Cardiac muscle cell (in vitro differentiated cells and primary cell): ENCODE results near the gene CAMKK1. TPM values are rescaled to one million over a fixed set of nuclear protein-coding genes. Genes with fewer than 3 reads are reported as not detected.

Experiments used
- DNase-seq, 2 donors: peaks; one replicate each; pipeline versions ENCODE4 v3.0.0 to v3.0.0-alpha.2; 2010 to 2017; ENCODE audit warnings: low read depth in 1 of 2, low spot score in 1 of 2
- H3K27ac ChIP-seq: fragments of 200-600 bp; sonication (generic); 2 replicates; pipeline ENCODE4 v1.5.1; 2016
- H3K27me3 ChIP-seq: fragments of 200-600 bp; sonication (generic); 2 replicates; pipeline ENCODE4 v1.6.0; 2016; ENCODE audit warnings: control low read depth
- H3K36me3 ChIP-seq: fragments of 200-600 bp; sonication (generic); 2 replicates; pipeline ENCODE4 v1.5.1; 2016; ENCODE audit warnings: control low read depth
- H3K4me1 ChIP-seq: fragments of 200-600 bp; sonication (generic); 2 replicates; pipeline ENCODE4 v1.8.1; 2017; ENCODE audit warnings: low read depth, mild to moderate bottlenecking, mixed run types
- H3K4me3 ChIP-seq: fragments of 200-600 bp; sonication (generic); 2 replicates; pipeline ENCODE4 v1.5.1; 2016; ENCODE audit warnings: mild to moderate bottlenecking
- H3K9me3 ChIP-seq: fragments of 200-600 bp; sonication (generic); 2 replicates; pipeline ENCODE4 v1.5.1; 2017; ENCODE audit warnings: low read depth, mild to moderate bottlenecking, control low read depth
- polyA plus RNA-seq: library from polyadenylated mRNA; unstranded; fragments of >200 nt; fragmentation: Nextera tagmentation; extraction: Ambion mirVana; gene quantifications from 2 replicates; pipeline ENCODE4 v1.2.1, GENCODE V29; 2016
- total RNA-seq: library from RNA; depleted of rRNA; stranded (reverse); fragments of >200 nt; gene quantifications from 2 replicates; pipeline ENCODE4 v1.2.3, GENCODE V29; 2016
- TF ChIP-seq, protein P1 (sequence below): IDR thresholded peaks from 2 replicates; pipeline ENCODE4 v1.5.1; 2012; ENCODE audit warnings: low read depth, mild to moderate bottlenecking, low read length

Gene CAMKK1
- total and polyA plus RNA-seq, 2 experiments from 2014 or later: 7.7 to 12.4 TPM

DNA sequence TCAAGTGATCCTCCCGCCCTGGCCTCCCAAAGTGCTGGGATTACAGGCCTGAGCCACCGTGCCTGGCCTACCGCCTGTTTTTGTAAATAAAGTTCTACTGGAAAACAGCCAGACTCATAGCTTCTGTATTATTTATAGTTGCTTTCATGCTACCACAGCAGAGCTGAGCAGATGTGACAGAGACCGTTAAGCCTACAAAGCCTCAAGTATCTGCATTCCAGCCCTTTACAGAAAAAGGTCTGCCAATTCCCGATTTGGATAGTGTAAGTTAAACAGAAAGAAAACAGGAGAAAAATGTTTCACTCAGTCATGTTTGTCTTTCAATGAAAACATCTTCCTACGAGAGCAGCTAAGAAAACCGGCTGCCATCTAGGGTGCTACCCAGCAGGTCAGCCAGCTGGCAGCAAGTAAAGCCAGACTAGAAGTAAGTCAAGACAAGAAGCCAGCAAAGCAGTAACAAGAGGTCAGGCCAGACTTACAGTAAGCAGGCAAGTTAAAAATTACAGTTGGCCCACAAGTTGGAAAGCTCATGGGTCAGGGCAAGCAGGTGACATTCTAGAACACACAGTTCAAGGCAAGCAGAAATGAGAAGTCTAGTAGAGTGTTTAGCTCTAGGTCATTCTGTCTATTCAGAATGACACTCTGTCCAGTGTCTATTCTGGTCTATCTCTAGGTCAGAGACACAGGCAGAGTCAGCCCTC, 64.6 kb downstream of the CAMKK1 start:
- H3K27me3 ChIP-seq: no peaks in the 10 kb centered on the region
- DNase-seq: no peak
- TF ChIP-seq, protein P1, sequence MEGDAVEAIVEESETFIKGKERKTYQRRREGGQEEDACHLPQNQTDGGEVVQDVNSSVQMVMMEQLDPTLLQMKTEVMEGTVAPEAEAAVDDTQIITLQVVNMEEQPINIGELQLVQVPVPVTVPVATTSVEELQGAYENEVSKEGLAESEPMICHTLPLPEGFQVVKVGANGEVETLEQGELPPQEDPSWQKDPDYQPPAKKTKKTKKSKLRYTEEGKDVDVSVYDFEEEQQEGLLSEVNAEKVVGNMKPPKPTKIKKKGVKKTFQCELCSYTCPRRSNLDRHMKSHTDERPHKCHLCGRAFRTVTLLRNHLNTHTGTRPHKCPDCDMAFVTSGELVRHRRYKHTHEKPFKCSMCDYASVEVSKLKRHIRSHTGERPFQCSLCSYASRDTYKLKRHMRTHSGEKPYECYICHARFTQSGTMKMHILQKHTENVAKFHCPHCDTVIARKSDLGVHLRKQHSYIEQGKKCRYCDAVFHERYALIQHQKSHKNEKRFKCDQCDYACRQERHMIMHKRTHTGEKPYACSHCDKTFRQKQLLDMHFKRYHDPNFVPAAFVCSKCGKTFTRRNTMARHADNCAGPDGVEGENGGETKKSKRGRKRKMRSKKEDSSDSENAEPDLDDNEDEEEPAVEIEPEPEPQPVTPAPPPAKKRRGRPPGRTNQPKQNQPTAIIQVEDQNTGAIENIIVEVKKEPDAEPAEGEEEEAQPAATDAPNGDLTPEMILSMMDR: no peak
- no peaks in the 10 kb centered on the region for H3K9me3 ChIP-seq
- no peak overlapping the region for H3K4me3 ChIP-seq
- H3K27ac ChIP-seq: peak overlapping the region; percentile 78
- peaks cover 41% of the 10 kb centered on the region for H3K36me3 ChIP-seq
- H3K4me1 ChIP-seq: no peaks in the 10 kb centered on the region

DNA sequence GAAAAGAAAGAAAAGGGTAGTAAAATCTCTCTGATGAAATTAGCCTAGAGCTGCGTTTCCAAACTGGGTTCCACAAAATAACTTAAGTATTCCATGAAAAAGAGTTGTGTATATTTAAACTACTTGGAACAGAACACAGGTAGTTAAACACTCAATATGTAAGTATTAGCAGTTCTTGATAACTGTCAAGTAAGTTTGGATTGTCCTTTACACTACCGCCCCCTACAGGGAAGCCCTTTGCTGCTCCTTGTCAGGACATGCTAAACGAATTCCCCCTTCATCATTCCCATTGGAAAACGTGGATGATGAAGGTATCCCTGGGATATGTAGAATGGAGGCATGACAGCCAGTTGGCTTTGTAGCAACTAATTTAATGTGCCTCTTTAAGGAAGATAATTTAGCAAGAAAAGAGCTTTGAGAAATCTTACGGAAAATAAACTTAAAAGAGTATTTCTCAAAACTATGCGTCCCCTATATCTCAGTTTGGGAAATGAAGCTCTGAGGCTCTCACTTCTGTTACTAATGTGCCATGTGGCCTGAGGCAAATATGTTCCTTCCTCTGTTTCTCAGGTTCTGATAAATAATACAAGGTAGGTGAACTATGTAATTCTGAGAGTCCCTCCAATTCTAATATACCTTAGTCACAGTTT, 65.6 kb downstream of the CAMKK1 start:
- Histone ChIP-seq H3K27ac (no peak overlapping the region), H3K4me3 (no peak overlapping the region), H3K4me1 (no peaks in the 10 kb centered on the region), H3K9me3 (no peaks in the 10 kb centered on the region), H3K36me3 (peaks cover 47% of the 10 kb centered on the region), H3K27me3 (no peaks in the 10 kb centered on the region)
- peak; percentile 70 to 80 for DNase-seq
- TF ChIP-seq, protein P1: peak; percentile 84

DNA sequence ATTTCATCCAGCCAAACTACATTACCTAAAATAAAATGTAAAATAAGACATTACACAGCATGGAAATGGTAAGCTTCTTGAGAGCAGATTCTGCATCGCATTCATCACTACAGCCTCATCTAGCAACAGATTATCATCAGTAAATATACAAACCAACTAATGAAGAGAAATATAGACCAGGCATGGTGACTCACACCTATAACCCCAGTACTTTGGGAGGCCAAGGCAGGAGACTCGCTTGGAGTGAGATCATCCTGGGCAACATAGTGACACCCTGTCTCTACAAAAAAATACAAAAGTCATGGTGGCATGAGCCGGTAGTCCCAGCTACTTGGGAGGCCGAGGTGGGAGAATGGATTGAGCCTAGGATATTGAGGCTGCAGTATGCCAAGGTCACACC, 66.7 kb downstream of the CAMKK1 start:
- Histone ChIP-seq H3K27ac (no peak overlapping the region), H3K4me1 (no peaks in the 10 kb centered on the region), H3K27me3 (no peaks in the 10 kb centered on the region), H3K36me3 (peaks cover 56% of the 10 kb centered on the region), H3K4me3 (no peak overlapping the region), H3K9me3 (no peaks in the 10 kb centered on the region)
- no peak for DNase-seq
- TF ChIP-seq, protein P1: no peak

DNA sequence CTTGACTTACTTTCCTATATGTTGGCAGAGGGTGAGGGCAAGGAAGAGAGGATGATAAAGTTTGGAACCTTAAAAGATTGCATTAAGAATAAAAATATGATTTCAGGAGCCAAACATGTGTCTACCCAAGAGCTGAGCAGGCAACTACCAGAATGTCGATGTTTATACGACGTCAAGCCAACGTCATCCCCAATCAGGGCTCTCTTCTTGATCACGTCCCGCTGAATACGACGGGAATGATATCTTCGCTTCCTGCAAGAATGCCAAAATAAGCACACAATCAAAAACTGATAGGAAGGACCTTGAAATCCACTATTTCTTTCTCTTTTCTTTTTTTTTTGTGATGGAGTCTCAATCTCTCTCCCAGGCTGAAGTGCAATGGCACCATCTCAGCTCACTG, 71.8 kb downstream of the CAMKK1 start:
- Histone ChIP-seq H3K36me3 (peaks cover 89% of the 10 kb centered on the region), H3K27me3 (no peaks in the 10 kb centered on the region), H3K27ac (no peak overlapping the region), H3K4me3 (no peak overlapping the region), H3K9me3 (no peaks in the 10 kb centered on the region), H3K4me1 (no peaks in the 10 kb centered on the region)
- TF ChIP-seq, protein P1: no peak
- no peak for DNase-seq

DNA sequence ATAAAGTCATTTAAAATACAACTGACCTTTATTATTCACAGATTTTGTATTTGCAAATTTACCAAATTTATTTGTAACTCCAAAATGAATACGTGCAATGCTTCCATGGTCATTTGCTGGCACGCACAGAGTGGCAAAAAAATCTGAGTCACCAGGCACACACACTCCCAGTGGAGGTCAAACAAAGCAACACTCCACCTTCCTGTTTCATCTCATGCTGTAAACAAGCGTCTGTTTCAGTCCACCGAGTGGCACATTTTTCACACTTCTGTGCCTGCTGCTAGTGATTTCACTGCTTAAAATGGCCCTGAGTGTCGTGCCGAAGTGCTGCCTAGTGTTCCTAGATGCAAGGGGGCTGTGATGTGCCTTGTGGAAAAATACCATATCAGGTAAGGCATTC, 74.1 kb downstream of the CAMKK1 start:
- Histone ChIP-seq H3K27ac (no peak overlapping the region), H3K27me3 (no peaks in the 10 kb centered on the region), H3K9me3 (no peaks in the 10 kb centered on the region), H3K36me3 (peaks cover 86% of the 10 kb centered on the region), H3K4me3 (no peak overlapping the region), H3K4me1 (no peaks in the 10 kb centered on the region)
- TF ChIP-seq, protein P1: no peak
- DNase-seq: no peak
